SK-N-SH treated with all-trans-retinoic acid at 6 μM for 48 hours (cell line): Measurements from ENCODE around the gene GTF2F2.

Source experiments
- ATAC-seq: fragments of 200-7000 bp; cut with Tn5 transposase; 3 replicates; pipeline ENCODE4 v1.9.1; 2020; ENCODE audit warnings: mild to moderate bottlenecking, moderate library complexity
- ARNTL ChIP-seq: fragments of 450-650 bp; formaldehyde crosslinking; IDR thresholded peaks from 2 replicates; pipeline ENCODE4 v1.5.0; 2020; ENCODE audit warnings: low read depth, mild to moderate bottlenecking, moderate library complexity, borderline replicate concordance
- CSDC2 ChIP-seq: fragments of 250-450 bp; sonication (Bioruptor Pico); IDR thresholded peaks from 2 replicates; pipeline ENCODE4 v1.5.0; 2020; ENCODE audit warnings: mild to moderate bottlenecking, moderate library complexity
- GLIS3 ChIP-seq: fragments of 250-450 bp; sonication (Bioruptor Pico); IDR thresholded peaks from 2 replicates; pipeline ENCODE4 v1.5.0; 2020; ENCODE audit warnings: mild to moderate bottlenecking, moderate library complexity
- ISL1 ChIP-seq: fragments of 250-450 bp; sonication (Bioruptor Pico); IDR thresholded peaks from 2 replicates; pipeline ENCODE4 v2.1.2; 2022; ENCODE audit warnings: mild to moderate bottlenecking, moderate library complexity
- OSR1 ChIP-seq: fragments of 250-450 bp; sonication (Bioruptor Pico); IDR thresholded peaks from 2 replicates; pipeline ENCODE4 v1.8.0; 2022; ENCODE audit warnings: moderate library complexity, mild to moderate bottlenecking, inconsistent platforms
- PATZ1 ChIP-seq: fragments of 250-450 bp; sonication (Bioruptor Pico); IDR thresholded peaks from 2 replicates; pipeline ENCODE4 v1.8.0; 2020; ENCODE audit warnings: mild to moderate bottlenecking, moderate library complexity, borderline replicate concordance
- POU6F1 ChIP-seq: fragments of 250-450 bp; sonication (Bioruptor Pico); IDR thresholded peaks from 2 replicates; pipeline ENCODE4 v1.8.0; 2021; ENCODE audit warnings: low read depth, mild to moderate bottlenecking, moderate library complexity, borderline replicate concordance
- PPARA ChIP-seq: fragments of 250-450 bp; sonication (Bioruptor Pico); IDR thresholded peaks from 2 replicates; pipeline ENCODE4 v1.5.0; 2020; ENCODE audit warnings: mild to moderate bottlenecking, borderline replicate concordance
- RARB ChIP-seq: fragments of 250-450 bp; sonication (Bioruptor Pico); IDR thresholded peaks from 2 replicates; pipeline ENCODE4 v1.8.0; 2021; ENCODE audit warnings: mild to moderate bottlenecking, moderate library complexity
- SNAI2 ChIP-seq: fragments of 250-450 bp; sonication (Bioruptor Pico); IDR thresholded peaks from 2 replicates; pipeline ENCODE4 v1.5.0; 2020; ENCODE audit warnings: mild to moderate bottlenecking, moderate library complexity
- TCF4 ChIP-seq: fragments of 250-450 bp; sonication (Bioruptor Pico); IDR thresholded peaks from 2 replicates; pipeline ENCODE4 v1.8.0; 2021; ENCODE audit warnings: mild to moderate bottlenecking, moderate library complexity, borderline replicate concordance
- TOX ChIP-seq: fragments of 250-450 bp; sonication (Bioruptor Pico); IDR thresholded peaks from 2 replicates; pipeline ENCODE4 v1.8.0; 2021; ENCODE audit warnings: mild to moderate bottlenecking, moderate library complexity, borderline replicate concordance
- ZFP30 ChIP-seq: fragments of 450-650 bp; formaldehyde crosslinking; IDR thresholded peaks from 2 replicates; pipeline ENCODE4 v1.5.0; 2022; ENCODE audit warnings: mild to moderate bottlenecking, moderate library complexity
- ZNF8 ChIP-seq: fragments of 450-650 bp; formaldehyde crosslinking; IDR thresholded peaks from 2 replicates; pipeline ENCODE4 v1.5.0; 2020; ENCODE audit warnings: mild to moderate bottlenecking, moderate library complexity
- TF ChIP-seq, protein P1 (sequence below): fragments of 250-450 bp; sonication (Bioruptor Pico); IDR thresholded peaks from 2 replicates; pipeline ENCODE4 v1.5.1; 2020; ENCODE audit warnings: low read depth, mild to moderate bottlenecking, moderate library complexity

The GTF2F2 gene

GRCh38 chr13:45328661-45329111 lies 208.4 kb downstream of the GTF2F2 start:
- no peak for ATAC-seq
- TF ChIP-seq OSR1 (CRISPR knock-in tag), result no peak
- TF ChIP-seq ISL1 (CRISPR knock-in tag), result peak; percentile 63
- no peak for TF ChIP-seq GLIS3 (CRISPR knock-in tag)

GRCh38 chr13:45331123-45331619 lies 210.9 kb downstream of the GTF2F2 start:
- TF ChIP-seq RARB (CRISPR knock-in tag) (no peak), PPARA (no peak), GLIS3 (CRISPR knock-in tag) (no peak), ZFP30 (CRISPR knock-in tag) (no peak), TOX (CRISPR knock-in tag) (no peak), ZNF8 (CRISPR knock-in tag) (no peak), ISL1 (CRISPR knock-in tag) (no peak)
- TF ChIP-seq, protein P1, sequence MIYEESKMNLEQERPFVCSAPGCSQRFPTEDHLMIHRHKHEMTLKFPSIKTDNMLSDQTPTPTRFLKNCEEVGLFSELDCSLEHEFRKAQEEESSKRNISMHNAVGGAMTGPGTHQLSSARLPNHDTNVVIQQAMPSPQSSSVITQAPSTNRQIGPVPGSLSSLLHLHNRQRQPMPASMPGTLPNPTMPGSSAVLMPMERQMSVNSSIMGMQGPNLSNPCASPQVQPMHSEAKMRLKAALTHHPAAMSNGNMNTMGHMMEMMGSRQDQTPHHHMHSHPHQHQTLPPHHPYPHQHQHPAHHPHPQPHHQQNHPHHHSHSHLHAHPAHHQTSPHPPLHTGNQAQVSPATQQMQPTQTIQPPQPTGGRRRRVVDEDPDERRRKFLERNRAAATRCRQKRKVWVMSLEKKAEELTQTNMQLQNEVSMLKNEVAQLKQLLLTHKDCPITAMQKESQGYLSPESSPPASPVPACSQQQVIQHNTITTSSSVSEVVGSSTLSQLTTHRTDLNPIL (CRISPR knock-in tag), result no peak
- ATAC-seq, result no peak

- peak; percentile 34; the same call in 1 of the 2 replicates for TF ChIP-seq TCF4 (CRISPR knock-in tag)
- no peak for TF ChIP-seq RARB (CRISPR knock-in tag)
- TF ChIP-seq, protein P1 (CRISPR knock-in tag), result peak; percentile 5; the same call in 1 of the 2 replicates
- TF ChIP-seq SNAI2 (CRISPR knock-in tag), result no peak
- TF ChIP-seq ARNTL (CRISPR knock-in tag), result no peak
- TF ChIP-seq CSDC2 (CRISPR knock-in tag), result no peak
- ATAC-seq, result no peak
Measured at GRCh38 chr13:45331692-45332035, 211.4 kb downstream of the GTF2F2 start.

DNA sequence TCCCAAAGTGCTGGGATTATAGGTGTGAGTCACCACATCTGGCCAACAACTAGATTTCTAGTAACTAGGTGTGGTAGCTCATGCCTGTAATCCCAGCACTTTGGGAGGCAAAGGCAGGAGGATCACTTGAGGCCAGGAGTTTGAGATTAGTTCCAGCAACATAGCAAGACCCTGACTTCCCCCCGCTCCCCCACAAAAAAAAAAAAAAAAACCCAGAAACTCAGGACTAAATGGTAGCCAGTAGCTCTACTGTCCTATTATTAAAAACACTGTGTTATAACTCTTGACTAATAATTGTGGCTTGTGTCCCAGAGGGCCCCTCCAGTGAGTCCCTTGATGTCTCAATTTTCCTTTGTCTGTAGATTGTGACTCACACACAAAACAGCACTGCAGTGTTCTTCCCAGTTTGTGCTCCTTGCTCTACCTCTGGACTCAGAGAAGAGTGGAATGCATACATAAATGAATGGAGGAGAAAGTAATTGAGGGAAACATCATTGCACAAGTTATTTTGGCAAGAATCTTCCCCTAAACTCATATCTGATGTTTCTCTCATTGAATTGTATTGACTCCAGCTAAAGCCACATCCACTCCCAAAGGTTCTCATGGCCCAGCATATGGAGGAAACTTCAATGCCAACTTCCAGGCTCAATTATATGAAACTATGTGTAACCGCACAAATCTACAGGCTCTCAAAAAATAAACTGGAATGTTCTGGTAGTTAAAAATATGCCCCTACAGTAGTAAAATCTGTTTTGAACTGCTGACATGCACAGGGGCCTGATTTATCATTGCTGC lies 211.9 kb downstream of the GTF2F2 start:
- ATAC-seq, result peak; percentile 52
- no peak for TF ChIP-seq POU6F1 (CRISPR knock-in tag)
- TF ChIP-seq, protein P1 (CRISPR knock-in tag), result 0 out of 2 replicates have a peak, but pooled peaks have one; percentile 52
- peak; percentile 42 for TF ChIP-seq ISL1 (CRISPR knock-in tag)
- TF ChIP-seq PATZ1 (CRISPR knock-in tag), result 0 out of 2 replicates have a peak, but pooled peaks have one; percentile 6

- ATAC-seq, result peak; percentile 9
- TF ChIP-seq POU6F1 (CRISPR knock-in tag) (no peak), GLIS3 (CRISPR knock-in tag) (no peak)
Measured at GRCh38 chr13:45332831-45333219, 212.5 kb downstream of the GTF2F2 start.
